Left ventricle myocardium inferior (tissue), 1 donor: Measurements from ENCODE around the gene ISM2. TPM values are rescaled to one million over a fixed set of nuclear protein-coding genes. Genes with fewer than 3 reads are reported as not detected.

ENCODE experiments used
- DNase-seq: peaks from one replicate; pipeline ENCODE4 v3.0.0-alpha.2; 2020
- H3K27ac ChIP-seq: fragments of 200-600 bp; replicated peaks from 2 replicates; pipeline ENCODE4 v1.8.0; 2021
- H3K27me3 ChIP-seq: fragments of 200-600 bp; 2 replicates; pipeline ENCODE4 v1.8.0; 2021; ENCODE audit warnings: low read depth
- H3K36me3 ChIP-seq: fragments of 200-600 bp; 2 replicates; pipeline ENCODE4 v1.8.0; 2021
- H3K4me1 ChIP-seq: fragments of 200-600 bp; 2 replicates; pipeline ENCODE4 v1.8.0; 2021
- H3K4me3 ChIP-seq: fragments of 200-600 bp; 2 replicates; pipeline ENCODE4 v1.8.0; 2021; ENCODE audit warnings: mild to moderate bottlenecking, moderate library complexity
- H3K9me3 ChIP-seq: fragments of 200-600 bp; replicated peaks from 2 replicates; pipeline ENCODE4 v1.8.0; 2021
- CTCF ChIP-seq: fragments of 200-600 bp; IDR thresholded peaks from 2 replicates; pipeline ENCODE4 v1.8.0; 2021; ENCODE audit warnings: antibody characterized with exemption, mild to moderate bottlenecking, borderline replicate concordance
- intact Hi-C: fragments of 100-400 bp; cut with micrococcal nuclease; formaldehyde crosslinking; loops from one replicate; pipeline ENCODE4 v1.11.0; 2022
- total RNA-seq: library from RNA; stranded (reverse); fragmentation: NEBNext Ultra II Directional; extraction: Animal tissue kit (Norgen Biotek cat#: 25700); gene quantifications from one replicate; pipeline ENCODE4 v1.2.1, GENCODE V29; 2021
- donor health status: DM: no; HTN: yes; CAD: no; lungs with severe emphysema.

ISM2 gene
- total RNA-seq, 1 donor from 2014 or later, result not detected

GRCh38 chr14:77436042-77436441, 62.6 kb downstream of the ISM2 start:
- intact Hi-C loops, result no loop called here
- Histone ChIP-seq H3K4me3 (no peak overlapping the region), H3K9me3 (no peaks in the 10 kb centered on the region), H3K4me1 (no peaks in the 10 kb centered on the region), H3K36me3 (peaks cover 87% of the 10 kb centered on the region), H3K27me3 (no peaks in the 10 kb centered on the region), H3K27ac (no peak overlapping the region)
- no peak for TF ChIP-seq CTCF
- no peak for DNase-seq

- intact Hi-C loops, result no loop called here
- no peak for TF ChIP-seq CTCF
- no peak for DNase-seq
- Histone ChIP-seq H3K27ac (no peak overlapping the region), H3K27me3 (no peaks in the 10 kb centered on the region), H3K4me3 (no peak overlapping the region), H3K4me1 (no peaks in the 10 kb centered on the region), H3K9me3 (no peaks in the 10 kb centered on the region), H3K36me3 (peaks cover 99% of the 10 kb centered on the region)
These were observed 72.2 kb downstream of the ISM2 start for GRCh38 chr14:77426396-77426795.

GRCh38 chr14:77424862-77425261, 73.8 kb downstream of the ISM2 start:
- Histone ChIP-seq H3K4me1 (no peaks in the 10 kb centered on the region), H3K4me3 (no peak overlapping the region), H3K27ac (no peak overlapping the region), H3K36me3 (peaks cover 91% of the 10 kb centered on the region), H3K27me3 (no peaks in the 10 kb centered on the region), H3K9me3 (peaks cover 14% of the 10 kb centered on the region)
- TF ChIP-seq CTCF, result no peak
- intact Hi-C loops, result no loop called here
- no peak for DNase-seq

Other genes starting within 250 kb of the ISM2 start
- not detected for gene NGB, start 227.6 kb downstream of the ISM2 start, total RNA-seq
- 13.4 TPM for gene POMT2, start 177.9 kb downstream of the ISM2 start, total RNA-seq
- 14.7 TPM for gene GSTZ1, start 177.8 kb downstream of the ISM2 start, total RNA-seq
- 5.4 TPM for gene TMED8, start 121.7 kb downstream of the ISM2 start, total RNA-seq
- 0.08 TPM for gene SAMD15, start 121.4 kb downstream of the ISM2 start, total RNA-seq
- 0.14 TPM for gene NOXRED1, start 75.3 kb downstream of the ISM2 start, total RNA-seq
- gene VIPAS39, start 41.2 kb downstream of the ISM2 start, total RNA-seq, result 14.9 TPM
- gene AHSA1, start 40.7 kb downstream of the ISM2 start, total RNA-seq, result 183 TPM
- gene SPTLC2, start 117.8 kb upstream of the ISM2 start, total RNA-seq, result 11.5 TPM
- 14.1 TPM for gene ALKBH1, start 209.2 kb upstream of the ISM2 start, total RNA-seq
- 204 TPM for gene SLIRP, start 209.3 kb upstream of the ISM2 start, total RNA-seq